Renal cortical epithelial cell (primary cell): ENCODE measurements around the gene GRXCR1. TPM values are rescaled to one million over a fixed set of nuclear protein-coding genes. Genes with fewer than 3 reads are reported as not detected.

Source experiments
- DNase-seq: peaks from one replicate; pipeline ENCODE4 v3.0.0-alpha.2; 2011; ENCODE audit warnings: low read depth
- total RNA-seq: library from RNA; depleted of rRNA; stranded (reverse); fragments of >200 nt; gene quantifications from 2 replicates; pipeline ENCODE4 v1.2.3, GENCODE V29; 2014

Gene GRXCR1
- total RNA-seq = not detected in 2 replicates

- DNase-seq = no peak
Observed at GRCh38 chr4:42892413-42892812, at the start of gene GRXCR1. TSS of gene GRXCR1 (plus strand) at chr4:42892713. CDS start at chr4:42893267, 554 bp downstream.

- DNase-seq = no peak
Observed at GRCh38 chr4:42843694-42844093, 48.8 kb upstream of the GRXCR1 start.

- DNase-seq = no peak
Observed at GRCh38 chr4:42844422-42845070, 48.0 kb upstream of the GRXCR1 start.

- DNase-seq = no peak
Observed at GRCh38 chr4:42845586-42845985, 46.9 kb upstream of the GRXCR1 start.

- no peak for DNase-seq
Observed at GRCh38 chr4:42855779-42856178, 36.7 kb upstream of the GRXCR1 start.

- DNase-seq = peak; percentile 48
Observed at GRCh38 chr4:42865572-42866189, 26.8 kb upstream of the GRXCR1 start.

- DNase-seq = no peak
Observed at GRCh38 chr4:42871261-42871660, 21.3 kb upstream of the GRXCR1 start.

- DNase-seq = no peak
Observed at GRCh38 chr4:42871671-42872290, 20.7 kb upstream of the GRXCR1 start.

- DNase-seq = no peak
Observed at GRCh38 chr4:42878863-42879262, 13.7 kb upstream of the GRXCR1 start.

- no peak for DNase-seq
Observed at GRCh38 chr4:42881253-42881652, 11.3 kb upstream of the GRXCR1 start.

GRCh38 chr4:42891644-42892043 lies 869 bp upstream of the GRXCR1 start:
- no peak for DNase-seq

GRCh38 chr4:42895452-42895851 lies 2.9 kb downstream of the GRXCR1 start:
- DNase-seq = no peak

- DNase-seq = no peak
Observed at GRCh38 chr4:42904986-42905385, 12.5 kb downstream of the GRXCR1 start.

- peak; percentile 9 for DNase-seq
Observed at GRCh38 chr4:42905591-42905990, 13.1 kb downstream of the GRXCR1 start.

- DNase-seq = peak; percentile 24
Observed at GRCh38 chr4:42906341-42906740, 13.8 kb downstream of the GRXCR1 start.

GRCh38 chr4:42906891-42907759 lies 14.6 kb downstream of the GRXCR1 start:
- peak; percentile 87 for DNase-seq

GRCh38 chr4:42910459-42910858 lies 17.9 kb downstream of the GRXCR1 start:
- no peak for DNase-seq

- no peak for DNase-seq
Observed at GRCh38 chr4:42914937-42915336, 22.4 kb downstream of the GRXCR1 start.

- peak; percentile 13 for DNase-seq
Observed at GRCh38 chr4:42915484-42915883, 23.0 kb downstream of the GRXCR1 start.

GRCh38 chr4:42917296-42917695 lies 24.8 kb downstream of the GRXCR1 start:
- no peak for DNase-seq

- no peak for DNase-seq
Observed at GRCh38 chr4:42923431-42923830, 30.9 kb downstream of the GRXCR1 start.

GRCh38 chr4:42925921-42926320 lies 33.4 kb downstream of the GRXCR1 start:
- no peak for DNase-seq
